ENCODE measurements around the gene RIPK3.
"Not testable (repeated sequence)": the region's sequence is repeated elsewhere in the genome, so short reads cannot be mapped to it uniquely, and the experiment has no call there.

The RIPK3 gene

GRCh38 chr14:24343795-24344660 is 4.2 kb upstream of the RIPK3 start:
- DNase-seq, result no peak

GRCh38 chr14:24342889-24343288 is 3.1 kb upstream of the RIPK3 start:
- DNase-seq, result no peak

GRCh38 chr14:24340606-24341005 is 815 bp upstream of the RIPK3 start:
- DNase-seq, result no peak

GRCh38 chr14:24338843-24339242 is 948 bp downstream of the RIPK3 start:
- no peak for DNase-seq

- no peak for DNase-seq
Measured at GRCh38 chr14:24337824-24338175, 2.0 kb downstream of the RIPK3 start.

- DNase-seq, result no peak
Measured at GRCh38 chr14:24337144-24337823, 2.5 kb downstream of the RIPK3 start.

GRCh38 chr14:24335461-24336171 is 4.2 kb downstream of the RIPK3 start:
- DNase-seq, result no peak

- DNase-seq, result no peak
Measured at GRCh38 chr14:24334431-24335291, 5.1 kb downstream of the RIPK3 start, which contains the start of gene ADCY4. ADCY4 (minus strand) TSS chr14:24335071; CDS start chr14:24334652, 419 bp downstream.

- peak; percentile 50 for DNase-seq
Measured at GRCh38 chr14:24332268-24332993, 7.4 kb downstream of the RIPK3 start.

GRCh38 chr14:24331731-24332267 is 8.0 kb downstream of the RIPK3 start:
- DNase-seq, result no peak

- DNase-seq, result no peak
Measured at GRCh38 chr14:24330973-24331674, 8.7 kb downstream of the RIPK3 start.

- DNase-seq, result no peak
Measured at GRCh38 chr14:24329736-24330135, 10.1 kb downstream of the RIPK3 start.

GRCh38 chr14:24329073-24329663 is 10.6 kb downstream of the RIPK3 start:
- no peak for DNase-seq

- DNase-seq, result not testable (repeated sequence)
Measured at GRCh38 chr14:24327914-24328313, 11.9 kb downstream of the RIPK3 start.

GRCh38 chr14:24327303-24327702 is 12.5 kb downstream of the RIPK3 start:
- no peak for DNase-seq

- no peak for DNase-seq
Measured at GRCh38 chr14:24325963-24326362, 13.8 kb downstream of the RIPK3 start.

- no peak for DNase-seq
Measured at GRCh38 chr14:24325041-24325530, 14.7 kb downstream of the RIPK3 start.

- DNase-seq, result no peak
Measured at GRCh38 chr14:24324024-24324423, 15.8 kb downstream of the RIPK3 start.

- no peak for DNase-seq
Measured at GRCh38 chr14:24323341-24323740, 16.4 kb downstream of the RIPK3 start.

- DNase-seq, result no peak
Measured at GRCh38 chr14:24322672-24323071, 17.1 kb downstream of the RIPK3 start.
